Measurements from ENCODE around the gene PALM2AKAP2.

PALM2AKAP2 gene

GRCh38 chr9:109779711-109780452 lies at the start of gene PALM2AKAP2:
TSS of gene PALM2AKAP2 (plus strand) at chr9:109780198. CDS start at chr9:109780489, 291 bp downstream.
- no peak for DNase-seq (ENCODE audit: low read depth in 2 of 2)

GRCh38 chr9:109730228-109730627 lies 49.8 kb upstream of the PALM2AKAP2 start:
- DNase-seq (ENCODE audit: low read depth in 2 of 2), result no peak

- no peak for DNase-seq (ENCODE audit: low read depth in 2 of 2)
Measured at GRCh38 chr9:109733690-109734089, 46.3 kb upstream of the PALM2AKAP2 start.

- no peak for DNase-seq (ENCODE audit: low read depth in 2 of 2)
Measured at GRCh38 chr9:109734814-109735213, 45.2 kb upstream of the PALM2AKAP2 start.

- DNase-seq (ENCODE audit: low read depth in 2 of 2), result no peak
Measured at GRCh38 chr9:109735801-109736200, 44.2 kb upstream of the PALM2AKAP2 start.

GRCh38 chr9:109737295-109737694 lies 42.7 kb upstream of the PALM2AKAP2 start:
- no peak for DNase-seq (ENCODE audit: low read depth in 2 of 2)

- no peak for DNase-seq (ENCODE audit: low read depth in 2 of 2)
Measured at GRCh38 chr9:109739760-109740159, 40.2 kb upstream of the PALM2AKAP2 start.

- DNase-seq (ENCODE audit: low read depth in 2 of 2), result no peak
Measured at GRCh38 chr9:109742776-109743348, 37.1 kb upstream of the PALM2AKAP2 start.

- no peak for DNase-seq (ENCODE audit: low read depth in 2 of 2)
Measured at GRCh38 chr9:109743696-109744095, 36.3 kb upstream of the PALM2AKAP2 start.

- DNase-seq (ENCODE audit: low read depth in 2 of 2), result no peak
Measured at GRCh38 chr9:109745335-109746283, 34.4 kb upstream of the PALM2AKAP2 start.

GRCh38 chr9:109751253-109751652 lies 28.7 kb upstream of the PALM2AKAP2 start:
- DNase-seq (ENCODE audit: low read depth in 2 of 2), result no peak

GRCh38 chr9:109753308-109753707 lies 26.7 kb upstream of the PALM2AKAP2 start:
- DNase-seq (ENCODE audit: low read depth in 2 of 2), result no peak

- DNase-seq (ENCODE audit: low read depth in 2 of 2), result no peak
Measured at GRCh38 chr9:109755040-109755439, 25.0 kb upstream of the PALM2AKAP2 start.

- DNase-seq (ENCODE audit: low read depth in 2 of 2), result no peak
Measured at GRCh38 chr9:109759589-109759988, 20.4 kb upstream of the PALM2AKAP2 start.

- no peak for DNase-seq (ENCODE audit: low read depth in 2 of 2)
Measured at GRCh38 chr9:109765278-109765677, 14.7 kb upstream of the PALM2AKAP2 start.

GRCh38 chr9:109765830-109766229 lies 14.2 kb upstream of the PALM2AKAP2 start:
- DNase-seq (ENCODE audit: low read depth in 2 of 2), result no peak

GRCh38 chr9:109766351-109766750 lies 13.6 kb upstream of the PALM2AKAP2 start:
- DNase-seq (ENCODE audit: low read depth in 2 of 2), result no peak

GRCh38 chr9:109767404-109767803 lies 12.6 kb upstream of the PALM2AKAP2 start:
- DNase-seq (ENCODE audit: low read depth in 2 of 2), result no peak

- no peak for DNase-seq (ENCODE audit: low read depth in 2 of 2)
Measured at GRCh38 chr9:109767814-109768213, 12.2 kb upstream of the PALM2AKAP2 start.

GRCh38 chr9:109769250-109769649 lies 10.7 kb upstream of the PALM2AKAP2 start:
- no peak for DNase-seq (ENCODE audit: low read depth in 2 of 2)

GRCh38 chr9:109770101-109770500 lies 9.9 kb upstream of the PALM2AKAP2 start:
- no peak for DNase-seq (ENCODE audit: low read depth in 2 of 2)

- DNase-seq (ENCODE audit: low read depth in 2 of 2), result no peak
Measured at GRCh38 chr9:109771087-109771486, 8.9 kb upstream of the PALM2AKAP2 start.
